HepG2 (cell line): ENCODE measurements around the gene UBE2L6. TPM values are rescaled to one million over a fixed set of nuclear protein-coding genes. Genes with fewer than 3 reads are reported as not detected.

Experiments
- MXI1 ChIP-seq: IDR thresholded peaks from 3 replicates; pipeline ENCODE4 v1.6.1; 2012; ENCODE audit warnings: low read depth, low read length, inconsistent platforms, borderline replicate concordance
- RCOR2 ChIP-seq: IDR thresholded peaks from 2 replicates; pipeline ENCODE4 v1.6.1; 2016; ENCODE audit warnings: missing biosample characterization, missing genetic modification reagents
- SIX1 ChIP-seq: sonication (generic); formaldehyde crosslinking; IDR thresholded peaks from 2 replicates; pipeline ENCODE4 v1.4.0; 2020; ENCODE audit warnings: missing genetic modification reagents, borderline replicate concordance
- ZFY ChIP-seq: sonication (generic); formaldehyde crosslinking; IDR thresholded peaks from 2 replicates; pipeline ENCODE4 v1.4.0; 2020; ENCODE audit warnings: missing genetic modification reagents
- ZNF205 ChIP-seq: IDR thresholded peaks from 2 replicates; pipeline ENCODE4 v1.6.1; 2018; ENCODE audit warnings: missing biosample characterization, missing genetic modification reagents
- ZNF30 ChIP-seq: sonication (generic); formaldehyde crosslinking; IDR thresholded peaks from 2 replicates; pipeline ENCODE4 v1.5.0; 2020; ENCODE audit warnings: mild to moderate bottlenecking, missing genetic modification reagents
- ZNF75D ChIP-seq: sonication (generic); formaldehyde crosslinking; IDR thresholded peaks from 2 replicates; pipeline ENCODE4 v1.8.1; 2023; ENCODE audit warnings: missing genetic modification reagents, mild to moderate bottlenecking, borderline replicate concordance
- polyA plus RNA-seq, 8 experiments: library from polyadenylated mRNA; depleted of rRNA in 3 of 8; stranded (reverse) in 7 of 8; unstranded in 1 of 8; fragments of >200 nt; fragmentation: Illumina TruSeq in 4 of 8; extraction: Trizol in 4 of 8; gene quantifications; 2 replicates each; pipeline versions ENCODE4 v1.2.1 to v1.2.3, GENCODE V29; 2011 to 2016; ENCODE audit warnings: low read depth in 4 of 8, missing spikeins in 1 of 8, mixed read lengths in 1 of 8; ENCODE audit not compliant: insufficient read depth in 1 of 8
- total RNA-seq, 5 experiments: library from RNA; depleted of rRNA; stranded (reverse); fragments of >200 nt; fragmentation: Illumina TruSeq; extraction: Trizol; gene quantifications; 2 replicates each; pipeline ENCODE4 v1.2.3, GENCODE V29; 2016; ENCODE audit warnings: low read depth in 1 of 5
- TF ChIP-seq, protein P1 (sequence below): sonication (generic); formaldehyde crosslinking; IDR thresholded peaks from one replicate; pipeline ENCODE4 v1.5.1; 2020; ENCODE audit warnings: mild to moderate bottlenecking, missing genetic modification reagents; ENCODE audit errors: not compliant biosample characterization
- TF ChIP-seq, protein P2 (sequence below): IDR thresholded peaks from 2 replicates; pipeline ENCODE4 v1.6.1; 2012; ENCODE audit warnings: inconsistent platforms
- TF ChIP-seq, protein P3 (sequence below): fragments of 450-650 bp; IDR thresholded peaks from 2 replicates; pipeline ENCODE4 v1.6.1; 2017
- TF ChIP-seq, protein P4 (sequence below), 2 experiments: fragments of 450-650 bp in 1 of 2; sonication (generic) in 1 of 2; formaldehyde crosslinking in 1 of 2; IDR thresholded peaks; 2 replicates each; pipeline versions ENCODE4 v1.6.1 to v1.8.0; 2016 to 2022; ENCODE audit warnings: antibody characterized with exemption in 1 of 2, mild to moderate bottlenecking in 1 of 2, missing genetic modification reagents in 1 of 2

UBE2L6 gene
- total and polyA plus RNA-seq, 2 of the 13 experiments (the other 11 are each of a cell fraction or from before 2014, with no cell fraction given), result 30.3 to 30.4 TPM

DNA sequence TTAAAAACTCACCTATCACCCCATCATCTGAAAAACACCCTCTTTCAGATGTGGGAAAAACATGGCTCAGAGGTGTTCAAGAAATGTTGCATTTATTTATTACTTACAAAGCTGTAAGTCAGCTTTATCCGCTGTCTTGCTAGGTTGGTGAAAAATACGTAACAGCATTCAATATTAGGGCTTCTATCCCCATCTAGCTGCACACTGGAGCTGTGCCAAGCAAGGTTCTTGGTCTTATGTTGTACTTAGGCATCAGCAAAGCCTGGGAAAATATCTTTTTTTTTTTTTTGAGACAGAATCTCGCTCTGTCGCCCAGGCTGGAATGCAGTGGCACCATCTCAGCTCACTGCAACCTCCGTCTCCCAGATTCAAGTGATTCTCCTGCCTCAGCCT, 37.6 kb upstream of the UBE2L6 start (continued):
- TF ChIP-seq, protein P1, sequence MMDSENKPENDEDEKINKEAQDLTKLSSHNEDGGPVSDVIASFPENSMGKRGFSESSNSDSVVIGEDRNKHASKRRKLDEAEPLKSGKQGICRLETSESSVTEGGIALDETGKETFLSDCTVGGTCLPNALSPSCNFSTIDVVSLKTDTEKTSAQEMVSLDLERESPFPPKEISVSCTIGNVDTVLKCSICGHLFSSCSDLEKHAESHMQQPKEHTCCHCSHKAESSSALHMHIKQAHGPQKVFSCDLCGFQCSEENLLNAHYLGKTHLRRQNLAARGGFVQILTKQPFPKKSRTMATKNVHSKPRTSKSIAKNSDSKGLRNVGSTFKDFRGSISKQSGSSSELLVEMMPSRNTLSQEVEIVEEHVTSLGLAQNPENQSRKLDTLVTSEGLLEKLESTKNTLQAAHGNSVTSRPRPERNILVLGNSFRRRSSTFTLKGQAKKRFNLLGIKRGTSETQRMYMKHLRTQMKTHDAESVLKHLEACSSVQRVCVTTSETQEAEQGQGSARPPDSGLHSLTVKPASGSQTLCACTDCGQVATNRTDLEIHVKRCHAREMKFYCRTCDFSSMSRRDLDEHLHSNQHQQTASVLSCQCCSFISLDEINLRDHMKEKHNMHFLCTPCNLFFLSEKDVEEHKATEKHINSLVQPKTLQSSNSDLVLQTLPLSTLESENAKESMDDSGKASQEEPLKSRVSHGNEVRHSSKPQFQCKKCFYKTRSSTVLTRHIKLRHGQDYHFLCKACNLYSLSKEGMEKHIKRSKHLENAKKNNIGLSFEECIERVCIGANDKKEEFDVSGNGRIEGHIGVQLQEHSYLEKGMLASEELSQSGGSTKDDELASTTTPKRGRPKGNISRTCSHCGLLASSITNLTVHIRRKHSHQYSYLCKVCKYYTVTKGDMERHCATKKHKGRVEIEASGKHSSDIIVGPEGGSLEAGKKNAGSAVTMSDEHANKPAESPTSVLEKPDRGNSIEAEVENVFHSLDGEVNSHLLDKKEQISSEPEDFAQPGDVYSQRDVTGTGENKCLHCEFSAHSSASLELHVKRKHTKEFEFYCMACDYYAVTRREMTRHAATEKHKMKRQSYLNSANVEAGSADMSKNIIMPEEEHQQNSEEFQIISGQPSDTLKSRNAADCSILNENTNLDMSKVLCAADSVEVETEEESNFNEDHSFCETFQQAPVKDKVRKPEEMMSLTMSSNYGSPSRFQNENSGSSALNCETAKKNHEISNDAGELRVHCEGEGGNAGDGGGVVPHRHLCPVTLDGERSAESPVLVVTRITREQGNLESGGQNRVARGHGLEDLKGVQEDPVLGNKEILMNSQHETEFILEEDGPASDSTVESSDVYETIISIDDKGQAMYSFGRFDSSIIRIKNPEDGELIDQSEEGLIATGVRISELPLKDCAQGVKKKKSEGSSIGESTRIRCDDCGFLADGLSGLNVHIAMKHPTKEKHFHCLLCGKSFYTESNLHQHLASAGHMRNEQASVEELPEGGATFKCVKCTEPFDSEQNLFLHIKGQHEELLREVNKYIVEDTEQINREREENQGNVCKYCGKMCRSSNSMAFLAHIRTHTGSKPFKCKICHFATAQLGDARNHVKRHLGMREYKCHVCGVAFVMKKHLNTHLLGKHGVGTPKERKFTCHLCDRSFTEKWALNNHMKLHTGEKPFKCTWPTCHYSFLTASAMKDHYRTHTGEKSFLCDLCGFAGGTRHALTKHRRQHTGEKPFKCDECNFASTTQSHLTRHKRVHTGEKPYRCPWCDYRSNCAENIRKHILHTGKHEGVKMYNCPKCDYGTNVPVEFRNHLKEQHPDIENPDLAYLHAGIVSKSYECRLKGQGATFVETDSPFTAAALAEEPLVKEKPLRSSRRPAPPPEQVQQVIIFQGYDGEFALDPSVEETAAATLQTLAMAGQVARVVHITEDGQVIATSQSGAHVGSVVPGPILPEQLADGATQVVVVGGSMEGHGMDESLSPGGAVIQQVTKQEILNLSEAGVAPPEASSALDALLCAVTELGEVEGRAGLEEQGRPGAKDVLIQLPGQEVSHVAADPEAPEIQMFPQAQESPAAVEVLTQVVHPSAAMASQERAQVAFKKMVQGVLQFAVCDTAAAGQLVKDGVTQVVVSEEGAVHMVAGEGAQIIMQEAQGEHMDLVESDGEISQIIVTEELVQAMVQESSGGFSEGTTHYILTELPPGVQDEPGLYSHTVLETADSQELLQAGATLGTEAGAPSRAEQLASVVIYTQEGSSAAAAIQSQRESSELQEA (CRISPR knock-in tag), result no peak
- no peak for TF ChIP-seq ZNF205
- no peak for TF ChIP-seq MXI1
- TF ChIP-seq, protein P2, sequence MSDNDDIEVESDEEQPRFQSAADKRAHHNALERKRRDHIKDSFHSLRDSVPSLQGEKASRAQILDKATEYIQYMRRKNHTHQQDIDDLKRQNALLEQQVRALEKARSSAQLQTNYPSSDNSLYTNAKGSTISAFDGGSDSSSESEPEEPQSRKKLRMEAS, result no peak
- no peak for TF ChIP-seq RCOR2 (CRISPR knock-in tag)
- TF ChIP-seq ZNF30 (CRISPR knock-in tag), result no peak
- TF ChIP-seq, protein P3, sequence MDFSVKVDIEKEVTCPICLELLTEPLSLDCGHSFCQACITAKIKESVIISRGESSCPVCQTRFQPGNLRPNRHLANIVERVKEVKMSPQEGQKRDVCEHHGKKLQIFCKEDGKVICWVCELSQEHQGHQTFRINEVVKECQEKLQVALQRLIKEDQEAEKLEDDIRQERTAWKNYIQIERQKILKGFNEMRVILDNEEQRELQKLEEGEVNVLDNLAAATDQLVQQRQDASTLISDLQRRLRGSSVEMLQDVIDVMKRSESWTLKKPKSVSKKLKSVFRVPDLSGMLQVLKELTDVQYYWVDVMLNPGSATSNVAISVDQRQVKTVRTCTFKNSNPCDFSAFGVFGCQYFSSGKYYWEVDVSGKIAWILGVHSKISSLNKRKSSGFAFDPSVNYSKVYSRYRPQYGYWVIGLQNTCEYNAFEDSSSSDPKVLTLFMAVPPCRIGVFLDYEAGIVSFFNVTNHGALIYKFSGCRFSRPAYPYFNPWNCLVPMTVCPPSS, result no peak
- no peak for TF ChIP-seq SIX1 (CRISPR knock-in tag)
- TF ChIP-seq, protein P4, sequence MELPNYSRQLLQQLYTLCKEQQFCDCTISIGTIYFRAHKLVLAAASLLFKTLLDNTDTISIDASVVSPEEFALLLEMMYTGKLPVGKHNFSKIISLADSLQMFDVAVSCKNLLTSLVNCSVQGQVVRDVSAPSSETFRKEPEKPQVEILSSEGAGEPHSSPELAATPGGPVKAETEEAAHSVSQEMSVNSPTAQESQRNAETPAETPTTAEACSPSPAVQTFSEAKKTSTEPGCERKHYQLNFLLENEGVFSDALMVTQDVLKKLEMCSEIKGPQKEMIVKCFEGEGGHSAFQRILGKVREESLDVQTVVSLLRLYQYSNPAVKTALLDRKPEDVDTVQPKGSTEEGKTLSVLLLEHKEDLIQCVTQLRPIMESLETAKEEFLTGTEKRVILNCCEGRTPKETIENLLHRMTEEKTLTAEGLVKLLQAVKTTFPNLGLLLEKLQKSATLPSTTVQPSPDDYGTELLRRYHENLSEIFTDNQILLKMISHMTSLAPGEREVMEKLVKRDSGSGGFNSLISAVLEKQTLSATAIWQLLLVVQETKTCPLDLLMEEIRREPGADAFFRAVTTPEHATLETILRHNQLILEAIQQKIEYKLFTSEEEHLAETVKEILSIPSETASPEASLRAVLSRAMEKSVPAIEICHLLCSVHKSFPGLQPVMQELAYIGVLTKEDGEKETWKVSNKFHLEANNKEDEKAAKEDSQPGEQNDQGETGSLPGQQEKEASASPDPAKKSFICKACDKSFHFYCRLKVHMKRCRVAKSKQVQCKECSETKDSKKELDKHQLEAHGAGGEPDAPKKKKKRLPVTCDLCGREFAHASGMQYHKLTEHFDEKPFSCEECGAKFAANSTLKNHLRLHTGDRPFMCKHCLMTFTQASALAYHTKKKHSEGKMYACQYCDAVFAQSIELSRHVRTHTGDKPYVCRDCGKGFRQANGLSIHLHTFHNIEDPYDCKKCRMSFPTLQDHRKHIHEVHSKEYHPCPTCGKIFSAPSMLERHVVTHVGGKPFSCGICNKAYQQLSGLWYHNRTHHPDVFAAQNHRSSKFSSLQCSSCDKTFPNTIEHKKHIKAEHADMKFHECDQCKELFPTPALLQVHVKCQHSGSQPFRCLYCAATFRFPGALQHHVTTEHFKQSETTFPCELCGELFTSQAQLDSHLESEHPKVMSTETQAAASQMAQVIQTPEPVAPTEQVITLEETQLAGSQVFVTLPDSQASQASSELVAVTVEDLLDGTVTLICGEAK (IDR thresholded peaks at IDR 0.05), result no peak
- TF ChIP-seq, protein P4 (CRISPR knock-in tag; IDR thresholded peaks at IDR 0.05), result no peak
- no peak for TF ChIP-seq ZFY (CRISPR knock-in tag)
- no peak for TF ChIP-seq ZNF75D (CRISPR knock-in tag)
- TF ChIP-seq, all 625 proteins: peak for 0
